Tibial nerve (tissue), 3 donors: ENCODE results near the gene LPIN3.

ENCODE experiments used
- POLR2A ChIP-seq, 2 donors: fragments of 450-650 bp; IDR thresholded peaks; one replicate each; pipeline ENCODE4 v1.6.1; 2017; ENCODE audit warnings: antibody characterized with exemption in 2 of 2, mild to moderate bottlenecking in 2 of 2, moderate library complexity in 2 of 2
- TF ChIP-seq, protein P1 (sequence below), 5 experiments: fragments of 200-600 bp in 3 of 5; fragments of 450-650 bp in 2 of 5; sonication (generic) in 3 of 5; IDR thresholded peaks; one replicate each; pipeline ENCODE4 v1.5.1; 2016 to 2019; ENCODE audit warnings: antibody characterized with exemption in 5 of 5, mild to moderate bottlenecking in 3 of 5, moderate library complexity in 2 of 5

DNA sequence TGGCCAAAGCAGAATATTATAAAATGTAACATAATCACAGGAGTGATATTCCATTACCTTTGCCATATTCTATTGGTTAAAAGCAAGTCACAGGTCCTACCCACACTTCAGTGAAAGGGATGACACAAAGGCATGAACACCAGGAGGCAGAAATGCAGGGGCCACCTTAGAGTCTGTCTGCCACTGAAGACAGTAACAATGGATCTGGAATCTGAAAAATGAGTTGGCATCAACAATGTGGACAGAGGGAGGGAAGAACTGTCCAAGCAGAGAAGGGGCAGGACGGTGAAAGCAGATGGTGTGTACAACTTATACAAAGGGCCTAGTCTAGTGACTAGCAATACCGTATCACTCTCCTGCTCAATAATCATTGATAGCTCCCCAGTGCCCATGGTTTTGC lies 6.6 kb upstream of the LPIN3 start:
- TF ChIP-seq, protein P1, sequence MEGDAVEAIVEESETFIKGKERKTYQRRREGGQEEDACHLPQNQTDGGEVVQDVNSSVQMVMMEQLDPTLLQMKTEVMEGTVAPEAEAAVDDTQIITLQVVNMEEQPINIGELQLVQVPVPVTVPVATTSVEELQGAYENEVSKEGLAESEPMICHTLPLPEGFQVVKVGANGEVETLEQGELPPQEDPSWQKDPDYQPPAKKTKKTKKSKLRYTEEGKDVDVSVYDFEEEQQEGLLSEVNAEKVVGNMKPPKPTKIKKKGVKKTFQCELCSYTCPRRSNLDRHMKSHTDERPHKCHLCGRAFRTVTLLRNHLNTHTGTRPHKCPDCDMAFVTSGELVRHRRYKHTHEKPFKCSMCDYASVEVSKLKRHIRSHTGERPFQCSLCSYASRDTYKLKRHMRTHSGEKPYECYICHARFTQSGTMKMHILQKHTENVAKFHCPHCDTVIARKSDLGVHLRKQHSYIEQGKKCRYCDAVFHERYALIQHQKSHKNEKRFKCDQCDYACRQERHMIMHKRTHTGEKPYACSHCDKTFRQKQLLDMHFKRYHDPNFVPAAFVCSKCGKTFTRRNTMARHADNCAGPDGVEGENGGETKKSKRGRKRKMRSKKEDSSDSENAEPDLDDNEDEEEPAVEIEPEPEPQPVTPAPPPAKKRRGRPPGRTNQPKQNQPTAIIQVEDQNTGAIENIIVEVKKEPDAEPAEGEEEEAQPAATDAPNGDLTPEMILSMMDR (IDR thresholded peaks at IDR 0.05), result no peak
- TF ChIP-seq POLR2A (IDR thresholded peaks at IDR 0.05), result no peak
